Stomach smooth muscle (tissue), 2 donors: ENCODE measurements around the gene P3H2.
A peak's percentile ranks its signal among the peaks of the same experiment; 100 is the strongest.

Experiments
- H3K27ac ChIP-seq: one replicate; pipeline ENCODE4 v1.7.0; 2013; ENCODE audit warnings: mild to moderate bottlenecking, low read length, inconsistent platforms
- H3K27me3 ChIP-seq, 2 donors: one replicate each; pipeline ENCODE4 v1.7.0; 2013; ENCODE audit warnings: low read length in 2 of 2; ENCODE audit not compliant: insufficient read depth in 2 of 2, control insufficient read depth in 1 of 2
- H3K36me3 ChIP-seq, 2 donors: one replicate each; pipeline ENCODE4 v1.7.0; 2013; ENCODE audit warnings: low read length in 2 of 2; ENCODE audit not compliant: control insufficient read depth in 2 of 2, insufficient read depth in 2 of 2
- H3K4me1 ChIP-seq: one replicate; pipeline ENCODE4 v1.7.0; 2013; ENCODE audit warnings: low read length; ENCODE audit not compliant: control insufficient read depth, insufficient read depth
- H3K4me3 ChIP-seq, 2 donors: one replicate each; pipeline ENCODE4 v1.7.0; 2013; ENCODE audit warnings: low read length in 2 of 2
- H3K9ac ChIP-seq, 2 donors: one replicate each; pipeline ENCODE4 v1.7.0; 2013; ENCODE audit warnings: low read length in 2 of 2, mild to moderate bottlenecking in 1 of 2
- H3K9me3 ChIP-seq, 2 donors: one replicate each; pipeline ENCODE4 v1.7.0; 2013; ENCODE audit warnings: low read length in 2 of 2; ENCODE audit not compliant: control insufficient read depth in 2 of 2
- donor health status: healthy.
- donor health status: Pancreatic carcinoma.

P3H2 gene

GRCh38 chr3:190053919-190054672 is 66.6 kb downstream of the P3H2 start:
- Histone ChIP-seq H3K9ac (no peak overlapping the region), H3K4me3 (no peak overlapping the region), H3K36me3 (no peaks in the 10 kb centered on the region), H3K27ac (no peak overlapping the region), H3K4me1 (peaks cover 4% of the 10 kb centered on the region), H3K27me3 (no peaks in the 10 kb centered on the region), H3K9me3 (no peaks in the 10 kb centered on the region)

- Histone ChIP-seq H3K4me3 (no peak overlapping the region), H3K9ac (no peak overlapping the region), H3K9me3 (no peaks in the 10 kb centered on the region), H3K27ac (no peak overlapping the region), H3K27me3 (no peaks in the 10 kb centered on the region), H3K36me3 (no peaks in the 10 kb centered on the region), H3K4me1 (no peaks in the 10 kb centered on the region)
Measured at GRCh38 chr3:190051641-190052040, 69.1 kb downstream of the P3H2 start.

- Histone ChIP-seq H3K4me3 (peak overlapping the region; percentile 51 to 57), H3K27me3 (no peaks in the 10 kb centered on the region), H3K9me3 (no peaks in the 10 kb centered on the region), H3K36me3 (no peaks in the 10 kb centered on the region), H3K4me1 (no peaks in the 10 kb centered on the region), H3K27ac (no peak overlapping the region), H3K9ac (no peak overlapping the region)
Measured at GRCh38 chr3:190048932-190049441, 71.7 kb downstream of the P3H2 start.

- Histone ChIP-seq H3K4me3 (no peak overlapping the region), H3K36me3 (no peaks in the 10 kb centered on the region), H3K9ac (no peak overlapping the region), H3K4me1 (peaks cover 2% of the 10 kb centered on the region), H3K9me3 (no peaks in the 10 kb centered on the region), H3K27me3 (no peaks in the 10 kb centered on the region), H3K27ac (no peak overlapping the region)
Measured at GRCh38 chr3:190044974-190045373, 75.7 kb downstream of the P3H2 start.

GRCh38 chr3:190044142-190044541 is 76.6 kb downstream of the P3H2 start:
- Histone ChIP-seq H3K36me3 (no peaks in the 10 kb centered on the region), H3K27ac (no peak overlapping the region), H3K27me3 (no peaks in the 10 kb centered on the region), H3K9me3 (no peaks in the 10 kb centered on the region), H3K4me1 (peaks cover 2% of the 10 kb centered on the region), H3K4me3 (no peak overlapping the region), H3K9ac (no peak overlapping the region)

- Histone ChIP-seq H3K36me3 (no peaks in the 10 kb centered on the region), H3K9ac (no peak overlapping the region), H3K27me3 (no peaks in the 10 kb centered on the region), H3K27ac (peak overlapping the region; percentile 4), H3K4me3 (no peak overlapping the region), H3K9me3 (no peaks in the 10 kb centered on the region), H3K4me1 (peaks cover 2% of the 10 kb centered on the region)
Measured at GRCh38 chr3:190043741-190044140, 77.0 kb downstream of the P3H2 start.

GRCh38 chr3:190042558-190042957 is 78.1 kb downstream of the P3H2 start:
- Histone ChIP-seq H3K9me3 (no peaks in the 10 kb centered on the region), H3K4me3 (no peak overlapping the region), H3K36me3 (no peaks in the 10 kb centered on the region), H3K27ac (no peak overlapping the region), H3K27me3 (no peaks in the 10 kb centered on the region), H3K4me1 (peaks cover 2% of the 10 kb centered on the region), H3K9ac (no peak overlapping the region)

- Histone ChIP-seq H3K4me3 (no peak overlapping the region), H3K36me3 (no peaks in the 10 kb centered on the region), H3K27ac (no peak overlapping the region), H3K9me3 (no peaks in the 10 kb centered on the region), H3K9ac (no peak overlapping the region), H3K27me3 (no peaks in the 10 kb centered on the region), H3K4me1 (peaks cover 2% of the 10 kb centered on the region)
Measured at GRCh38 chr3:190041333-190042041, 79.2 kb downstream of the P3H2 start.

- H3K9me3 ChIP-seq, result no peaks in the 10 kb centered on the region
- H3K4me1 ChIP-seq, result peaks cover 2% of the 10 kb centered on the region
- H3K4me3 ChIP-seq, result no peak overlapping the region
- H3K36me3 ChIP-seq, result no peaks in the 10 kb centered on the region
- no peak overlapping the region for H3K9ac ChIP-seq
- no peaks in the 10 kb centered on the region for H3K27me3 ChIP-seq
- H3K27ac ChIP-seq, result no peak overlapping the region
Measured at GRCh38 chr3:190040145-190040544, 80.6 kb downstream of the P3H2 start.

- no peak overlapping the region for H3K27ac ChIP-seq
- H3K27me3 ChIP-seq, result no peaks in the 10 kb centered on the region
- H3K4me1 ChIP-seq, result no peaks in the 10 kb centered on the region
- H3K9ac ChIP-seq, result no peak overlapping the region
- H3K36me3 ChIP-seq, result no peaks in the 10 kb centered on the region
- H3K9me3 ChIP-seq, result no peaks in the 10 kb centered on the region
- H3K4me3 ChIP-seq, result peak overlapping the region in 1 of 2 donors; percentile 36
Measured at GRCh38 chr3:190038050-190038933, 82.4 kb downstream of the P3H2 start.
